Kidney epithelial cell (primary cell): ENCODE measurements around the gene CRISPLD2. TPM values are rescaled to one million over a fixed set of nuclear protein-coding genes. Genes with fewer than 3 reads are reported as not detected.

Experiments
- DNase-seq: peaks from one replicate; pipeline ENCODE4 v3.0.0-alpha.2; 2010; ENCODE audit warnings: low read depth
- H3K27me3 ChIP-seq: 2 replicates; pipeline ENCODE4 v1.6.0; 2011; ENCODE audit warnings: low read length; ENCODE audit not compliant: control insufficient read depth, insufficient read depth
- H3K36me3 ChIP-seq: 2 replicates; pipeline ENCODE4 v1.5.1; 2011; ENCODE audit warnings: low read length; ENCODE audit not compliant: control insufficient read depth, insufficient read depth
- H3K4me3 ChIP-seq: 2 replicates; pipeline ENCODE4 v1.5.1; 2011; ENCODE audit warnings: low read depth, mild to moderate bottlenecking, control low read depth, low read length
- total RNA-seq: library from RNA; depleted of rRNA; stranded (reverse); fragments of >200 nt; gene quantifications from 2 replicates; pipeline ENCODE4 v1.2.3, GENCODE V29; 2015
- TF ChIP-seq, protein P1 (sequence below): IDR thresholded peaks from 2 replicates; pipeline ENCODE4 v1.5.1; 2011; ENCODE audit warnings: mild to moderate bottlenecking, moderate library complexity, low read length, control low read depth, inconsistent platforms; ENCODE audit not compliant: insufficient read depth, poor library complexity, severe bottlenecking

Gene CRISPLD2
- total RNA-seq, 1 donor from 2014 or later, result 2.5 TPM

DNA sequence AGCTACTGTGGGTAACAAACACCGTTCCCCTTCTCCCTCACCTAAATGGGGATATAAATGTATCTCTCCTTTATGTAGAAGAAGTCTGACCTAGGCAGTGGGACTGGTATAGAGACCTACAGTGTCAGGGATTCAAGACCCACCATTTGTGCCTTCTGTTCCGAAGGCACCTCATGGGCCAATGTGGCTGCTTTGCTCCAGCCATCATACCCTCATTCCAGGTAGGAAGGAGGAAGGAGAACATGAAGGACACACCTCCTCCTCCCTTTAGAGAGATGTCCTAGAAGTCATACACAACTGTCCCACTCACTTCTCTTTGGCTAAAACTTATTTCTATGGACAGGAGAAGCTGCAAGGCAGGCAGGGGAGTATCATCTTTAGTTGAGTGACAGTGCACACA lies 8.3 kb upstream of the CRISPLD2 start:
- Histone ChIP-seq H3K4me3 (no peak overlapping the region), H3K27me3 (peaks cover 3% of the 10 kb centered on the region), H3K36me3 (no peaks in the 10 kb centered on the region)
- DNase-seq, result no peak
- TF ChIP-seq, protein P1, sequence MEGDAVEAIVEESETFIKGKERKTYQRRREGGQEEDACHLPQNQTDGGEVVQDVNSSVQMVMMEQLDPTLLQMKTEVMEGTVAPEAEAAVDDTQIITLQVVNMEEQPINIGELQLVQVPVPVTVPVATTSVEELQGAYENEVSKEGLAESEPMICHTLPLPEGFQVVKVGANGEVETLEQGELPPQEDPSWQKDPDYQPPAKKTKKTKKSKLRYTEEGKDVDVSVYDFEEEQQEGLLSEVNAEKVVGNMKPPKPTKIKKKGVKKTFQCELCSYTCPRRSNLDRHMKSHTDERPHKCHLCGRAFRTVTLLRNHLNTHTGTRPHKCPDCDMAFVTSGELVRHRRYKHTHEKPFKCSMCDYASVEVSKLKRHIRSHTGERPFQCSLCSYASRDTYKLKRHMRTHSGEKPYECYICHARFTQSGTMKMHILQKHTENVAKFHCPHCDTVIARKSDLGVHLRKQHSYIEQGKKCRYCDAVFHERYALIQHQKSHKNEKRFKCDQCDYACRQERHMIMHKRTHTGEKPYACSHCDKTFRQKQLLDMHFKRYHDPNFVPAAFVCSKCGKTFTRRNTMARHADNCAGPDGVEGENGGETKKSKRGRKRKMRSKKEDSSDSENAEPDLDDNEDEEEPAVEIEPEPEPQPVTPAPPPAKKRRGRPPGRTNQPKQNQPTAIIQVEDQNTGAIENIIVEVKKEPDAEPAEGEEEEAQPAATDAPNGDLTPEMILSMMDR, result no peak

DNA sequence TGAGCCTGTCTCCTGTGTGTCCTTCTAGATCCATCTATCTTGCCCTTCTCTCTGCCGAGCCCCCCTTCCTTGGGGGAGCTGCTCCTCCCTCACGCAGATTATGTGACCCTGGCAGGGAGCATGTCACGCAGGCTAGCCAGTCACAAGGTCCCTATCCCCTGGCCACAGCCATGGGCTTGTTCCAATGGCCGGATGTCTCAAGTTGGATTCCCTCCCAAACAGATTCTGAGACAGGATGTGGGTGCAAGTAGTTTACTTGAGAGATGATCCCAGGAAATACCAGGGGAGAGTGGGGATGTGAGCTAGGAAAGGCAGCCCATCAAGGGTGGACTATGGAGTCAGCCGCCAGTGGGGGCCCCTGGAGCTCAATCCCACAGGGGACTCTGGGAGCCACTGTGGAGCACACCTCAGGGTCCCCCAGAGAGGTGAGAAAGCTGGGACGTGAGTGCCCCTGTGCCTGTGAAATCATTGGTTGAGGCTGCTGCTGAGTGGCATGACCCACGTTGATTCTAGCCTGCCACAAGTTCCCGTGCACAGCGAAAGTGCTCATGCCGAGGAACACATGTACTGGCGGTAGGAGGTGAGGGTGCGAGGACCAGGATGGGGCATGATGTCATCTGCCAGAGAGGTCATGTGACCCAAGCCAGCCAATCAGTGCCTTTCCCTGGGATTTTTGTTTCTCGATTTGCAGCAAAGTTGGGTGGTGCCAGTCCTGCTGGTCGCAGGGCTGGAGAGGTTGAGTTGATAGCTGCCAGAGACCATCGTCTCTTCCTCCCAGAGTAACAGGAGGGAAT lies 6.4 kb upstream of the CRISPLD2 start:
- Histone ChIP-seq H3K27me3 (peaks cover 3% of the 10 kb centered on the region), H3K4me3 (no peak overlapping the region), H3K36me3 (no peaks in the 10 kb centered on the region)
- no peak for DNase-seq
- TF ChIP-seq, protein P1, result no peak

- Histone ChIP-seq H3K36me3 (no peaks in the 10 kb centered on the region), H3K27me3 (peaks cover 3% of the 10 kb centered on the region), H3K4me3 (no peak overlapping the region)
- no peak for DNase-seq
- TF ChIP-seq, protein P1, result no peak
These were observed 4.3 kb upstream of the CRISPLD2 start for GRCh38 chr16:84815462-84815861.

DNA sequence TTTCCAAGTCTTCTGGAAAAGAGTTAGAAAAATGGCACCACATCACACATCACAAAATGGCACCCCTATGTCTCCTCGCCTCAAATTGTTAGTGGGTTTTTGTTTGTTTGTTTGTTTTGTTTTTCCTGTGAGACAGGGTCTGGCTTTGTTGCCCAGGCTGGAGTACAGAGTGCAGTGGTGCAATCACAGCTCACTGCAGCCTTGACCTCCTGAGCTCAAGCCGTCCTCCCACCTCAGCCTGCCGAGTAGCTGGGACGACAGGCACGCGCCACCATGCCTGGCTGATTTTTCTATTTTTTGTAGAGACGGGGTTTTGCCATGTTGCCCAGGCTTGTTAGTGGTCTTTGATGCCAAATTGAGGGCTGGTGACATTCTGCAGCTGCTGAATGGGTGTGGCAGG lies 3.8 kb upstream of the CRISPLD2 start:
- no peak for DNase-seq
- Histone ChIP-seq H3K27me3 (peaks cover 3% of the 10 kb centered on the region), H3K36me3 (no peaks in the 10 kb centered on the region), H3K4me3 (no peak overlapping the region)
- TF ChIP-seq, protein P1, result no peak

GRCh38 chr16:84816485-84816884 lies 3.3 kb upstream of the CRISPLD2 start:
- DNase-seq, result no peak
- H3K27me3 ChIP-seq, result peaks cover 3% of the 10 kb centered on the region
- H3K36me3 ChIP-seq, result no peaks in the 10 kb centered on the region
- H3K4me3 ChIP-seq, result no peak overlapping the region
- TF ChIP-seq, protein P1, result no peak

DNA sequence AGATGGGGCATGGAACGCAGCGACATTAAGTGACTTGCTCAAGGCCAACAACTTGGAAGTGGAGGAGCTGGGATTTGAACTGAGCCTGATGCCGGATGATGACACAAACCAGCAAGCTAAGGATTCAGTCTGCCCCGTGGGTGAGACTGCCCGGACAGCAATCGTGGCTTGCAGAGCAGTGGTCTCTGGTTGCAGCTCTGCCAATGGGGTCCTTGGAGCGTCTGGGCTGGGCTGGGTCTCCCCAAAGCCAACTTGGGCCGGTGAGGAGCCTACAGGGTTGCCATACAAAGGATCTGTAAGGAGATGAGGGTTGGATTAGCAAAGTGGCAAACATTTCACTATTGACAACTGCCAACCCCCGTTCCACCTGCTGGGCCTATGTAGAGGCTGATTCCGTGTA lies 2.6 kb upstream of the CRISPLD2 start:
- no peaks in the 10 kb centered on the region for H3K36me3 ChIP-seq
- no peak overlapping the region for H3K4me3 ChIP-seq
- TF ChIP-seq, protein P1, result no peak
- no peak for DNase-seq
- H3K27me3 ChIP-seq, result peaks cover 3% of the 10 kb centered on the region
